Mammary microvascular endothelial cell (primary cell): ENCODE data around the gene MRPS23. TPM values are rescaled to one million over a fixed set of nuclear protein-coding genes. Genes with fewer than 3 reads are reported as not detected.

ENCODE experiments used
- total RNA-seq: library from RNA; depleted of rRNA; stranded (reverse); fragments of >200 nt; gene quantifications from 2 replicates; pipeline ENCODE4 v1.2.3, GENCODE V29; 2015

The MRPS23 gene
- total RNA-seq = 37.3 and 47.3 TPM in 2 replicates

DNA sequence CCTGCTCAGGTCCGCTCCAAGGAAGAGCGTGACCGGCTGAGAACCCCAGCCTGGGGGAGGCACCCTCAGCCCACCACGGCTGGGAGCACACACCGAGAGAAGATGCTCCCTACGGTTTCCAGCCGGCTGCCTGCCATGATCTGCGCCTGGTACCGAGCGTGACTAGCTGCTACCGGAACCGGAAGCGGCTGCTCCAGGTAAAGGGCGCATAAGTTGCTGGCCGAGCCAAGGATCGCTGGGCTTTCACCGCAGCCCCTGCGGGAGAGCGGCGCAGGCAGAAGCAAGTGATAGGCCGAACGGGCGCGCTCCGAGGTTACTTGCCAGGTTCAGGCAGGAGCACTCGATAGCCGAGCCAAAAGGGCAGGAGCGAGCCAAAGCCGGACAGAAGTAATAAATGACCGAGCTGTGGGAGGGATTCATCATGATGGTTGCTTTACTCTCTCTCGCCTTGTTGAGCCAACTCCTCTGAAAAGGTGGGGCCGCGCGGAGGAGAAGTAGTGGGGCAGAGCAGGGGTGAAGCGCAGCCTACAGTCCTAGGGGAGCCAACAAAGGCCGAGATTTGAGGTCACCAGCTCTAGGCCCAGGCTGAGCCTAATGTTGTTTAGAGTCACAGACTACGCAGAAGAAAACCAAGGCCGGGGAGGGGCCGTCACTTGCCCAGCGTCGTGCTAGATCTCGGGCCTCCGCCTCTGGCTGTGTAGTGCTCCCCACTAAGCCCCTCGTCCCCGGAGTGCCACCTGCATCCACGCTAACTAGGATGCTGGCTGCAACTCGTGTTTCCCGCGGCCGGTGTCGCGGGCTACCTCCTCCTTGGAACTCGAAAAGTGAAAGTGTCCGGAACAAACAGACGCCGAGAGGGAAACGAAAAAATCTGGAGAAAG is at the start of gene MRPS23:
Gene MRPS23 (minus strand): TSS at position 171 of the 881 bp plus-strand sequence. CDS start 34 bp downstream, at position 137.

Other genes with a start within 250 kb of the MRPS23 start
- not detected in 2 replicates for gene CCDC182, start 104.7 kb downstream of the MRPS23 start, total RNA-seq
- gene CUEDC1, start 105.4 kb upstream of the MRPS23 start, total RNA-seq = 13.4 and 16.4 TPM in 2 replicates
- gene VEZF1, start 138.2 kb upstream of the MRPS23 start, total RNA-seq = 45.7 and 51.1 TPM in 2 replicates
- gene SRSF1, start 157.2 kb upstream of the MRPS23 start, total RNA-seq = 213 and 221 TPM in 2 replicates
- gene DYNLL2, start 233.4 kb upstream of the MRPS23 start, total RNA-seq = 7.9 and 9.3 TPM in 2 replicates